ENCODE results near the gene DCBLD2. TPM values are rescaled to one million over a fixed set of nuclear protein-coding genes. Genes with fewer than 3 reads are reported as not detected.

The DCBLD2 gene
- total RNA-seq, 1 donor from 2014 or later: 91.9 TPM

DNA sequence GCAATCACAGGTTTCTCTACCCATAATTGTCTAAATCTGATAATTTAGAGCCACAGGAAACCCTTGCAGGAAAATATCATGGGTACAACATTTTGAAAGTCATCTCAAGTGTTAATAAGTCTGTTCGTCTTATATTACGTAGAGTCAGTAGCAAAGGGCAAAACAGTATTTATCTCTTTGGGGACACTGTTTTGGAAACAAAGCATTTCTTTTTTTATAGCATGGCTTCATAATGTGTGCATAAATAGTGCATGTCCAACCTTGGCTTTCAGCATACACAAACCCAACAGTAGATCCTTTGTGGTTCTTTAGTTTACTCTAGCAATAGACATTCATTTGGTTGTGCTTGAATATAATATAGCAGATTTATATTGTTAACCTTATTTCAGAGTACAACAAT lies 114.3 kb downstream of the DCBLD2 start:
- TF ChIP-seq, protein P1, sequence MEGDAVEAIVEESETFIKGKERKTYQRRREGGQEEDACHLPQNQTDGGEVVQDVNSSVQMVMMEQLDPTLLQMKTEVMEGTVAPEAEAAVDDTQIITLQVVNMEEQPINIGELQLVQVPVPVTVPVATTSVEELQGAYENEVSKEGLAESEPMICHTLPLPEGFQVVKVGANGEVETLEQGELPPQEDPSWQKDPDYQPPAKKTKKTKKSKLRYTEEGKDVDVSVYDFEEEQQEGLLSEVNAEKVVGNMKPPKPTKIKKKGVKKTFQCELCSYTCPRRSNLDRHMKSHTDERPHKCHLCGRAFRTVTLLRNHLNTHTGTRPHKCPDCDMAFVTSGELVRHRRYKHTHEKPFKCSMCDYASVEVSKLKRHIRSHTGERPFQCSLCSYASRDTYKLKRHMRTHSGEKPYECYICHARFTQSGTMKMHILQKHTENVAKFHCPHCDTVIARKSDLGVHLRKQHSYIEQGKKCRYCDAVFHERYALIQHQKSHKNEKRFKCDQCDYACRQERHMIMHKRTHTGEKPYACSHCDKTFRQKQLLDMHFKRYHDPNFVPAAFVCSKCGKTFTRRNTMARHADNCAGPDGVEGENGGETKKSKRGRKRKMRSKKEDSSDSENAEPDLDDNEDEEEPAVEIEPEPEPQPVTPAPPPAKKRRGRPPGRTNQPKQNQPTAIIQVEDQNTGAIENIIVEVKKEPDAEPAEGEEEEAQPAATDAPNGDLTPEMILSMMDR (conservative IDR thresholded peaks at IDR 0.05): no peak
- H3K9me3 Mint-ChIP-seq: peaks cover 2% of the 10 kb centered on the region

DNA sequence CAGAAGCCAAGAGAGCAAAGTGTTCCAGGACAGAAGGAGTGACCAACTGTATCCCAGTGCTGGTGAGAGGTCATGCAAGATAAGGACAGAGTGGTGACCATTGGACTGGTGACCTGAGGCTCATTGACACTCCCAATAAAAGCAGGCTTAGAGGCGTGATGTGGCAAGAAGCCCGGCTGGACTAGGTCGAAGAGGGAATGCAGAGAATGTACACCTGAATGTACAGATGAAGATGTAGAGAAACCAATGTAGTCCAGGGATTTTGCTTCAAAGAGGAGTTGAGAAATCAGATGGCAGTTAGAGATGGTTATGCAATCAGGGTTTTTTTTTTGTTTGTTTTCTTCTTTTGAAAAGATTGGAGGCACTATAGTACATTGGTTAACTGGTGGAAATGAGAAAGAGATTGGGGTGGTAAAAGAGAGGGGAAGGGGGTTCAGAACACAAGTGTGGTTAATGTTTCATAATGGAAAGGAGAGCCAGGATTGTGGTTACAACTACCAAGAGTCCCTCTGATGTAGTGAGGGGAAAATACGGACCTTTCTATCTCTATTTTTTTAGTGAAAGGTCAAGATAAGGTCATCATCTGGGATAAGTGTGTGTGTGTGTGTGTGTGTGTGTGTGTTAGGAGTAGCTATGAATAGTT lies 115.0 kb downstream of the DCBLD2 start:
- Mint-ChIP-seq H3K27me3 (ENCODE audit: low read depth) (no peaks in the 10 kb centered on the region), H3K9me3 (peaks cover 2% of the 10 kb centered on the region), H3K27ac (ENCODE audit: unreplicated experiment) (no peak overlapping the region), H3K36me3 (ENCODE audit: low read depth) (peaks cover 22% of the 10 kb centered on the region), H3K4me1 (peaks cover 36% of the 10 kb centered on the region), H3K4me3 (no peak overlapping the region)
- TF ChIP-seq, protein P1 (conservative IDR thresholded peaks at IDR 0.05): no peak
- no peak for DNase-seq (ENCODE audit: low read depth, low spot score)

More for the DNA sequence above, 114.3 kb downstream of the DCBLD2 start:
- Mint-ChIP-seq H3K27me3 (ENCODE audit: low read depth) (no peaks in the 10 kb centered on the region), H3K36me3 (ENCODE audit: low read depth) (peaks cover 22% of the 10 kb centered on the region), H3K27ac (ENCODE audit: unreplicated experiment) (no peak overlapping the region), H3K4me3 (no peak overlapping the region), H3K4me1 (peaks cover 36% of the 10 kb centered on the region)
- no peak for DNase-seq (ENCODE audit: low read depth, low spot score)

DNA sequence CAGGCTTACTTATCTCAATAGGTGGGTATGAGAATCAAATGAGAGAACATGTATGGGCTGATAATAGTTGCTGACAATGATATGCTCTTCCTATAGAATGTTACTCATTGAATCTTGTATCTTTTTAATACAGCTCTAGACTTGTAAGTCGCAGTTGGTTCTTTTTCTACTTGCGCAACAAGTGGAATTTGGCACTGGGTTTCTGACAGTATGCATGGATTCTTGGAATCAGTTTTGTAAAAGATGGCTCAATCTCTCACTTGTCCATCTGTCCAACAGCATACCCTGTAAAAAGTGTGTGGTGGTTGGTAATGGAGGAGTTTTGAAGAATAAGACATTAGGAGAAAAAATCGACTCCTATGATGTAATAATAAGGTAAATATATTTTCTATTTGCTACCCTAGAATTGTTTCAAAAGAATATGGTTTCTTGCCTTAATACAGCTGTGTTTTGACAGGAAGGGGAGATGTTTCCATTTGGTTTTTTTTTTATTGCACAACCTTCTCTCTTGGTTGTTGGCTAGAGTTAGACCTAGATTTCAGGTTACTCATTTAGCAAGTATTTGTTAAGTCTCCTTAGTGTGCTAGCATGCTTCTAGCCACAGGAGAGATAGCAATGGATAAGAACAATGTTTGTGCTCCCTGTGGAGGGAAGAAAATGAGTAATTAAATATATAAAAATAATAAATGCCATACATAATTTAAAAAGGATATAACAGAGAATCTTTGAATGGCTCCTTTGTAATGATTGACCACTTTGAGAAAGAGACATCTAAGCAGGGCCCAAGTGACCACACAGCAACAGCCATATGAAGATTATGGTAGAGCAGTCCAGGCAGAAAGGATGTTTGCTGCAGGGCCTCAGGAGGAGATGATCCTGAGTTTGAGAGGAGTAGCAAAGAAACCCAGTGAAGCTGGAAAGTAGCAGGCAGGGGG lies 116.6 kb downstream of the DCBLD2 start:
- Mint-ChIP-seq H3K4me3 (no peak overlapping the region), H3K36me3 (ENCODE audit: low read depth) (peaks cover 19% of the 10 kb centered on the region), H3K27me3 (ENCODE audit: low read depth) (no peaks in the 10 kb centered on the region), H3K4me1 (peaks cover 43% of the 10 kb centered on the region), H3K27ac (ENCODE audit: unreplicated experiment) (peak overlapping the region; percentile 53), H3K9me3 (peaks cover 2% of the 10 kb centered on the region)
- no peak for DNase-seq (ENCODE audit: low read depth, low spot score)
- TF ChIP-seq, protein P1 (conservative IDR thresholded peaks at IDR 0.05): no peak

DNA sequence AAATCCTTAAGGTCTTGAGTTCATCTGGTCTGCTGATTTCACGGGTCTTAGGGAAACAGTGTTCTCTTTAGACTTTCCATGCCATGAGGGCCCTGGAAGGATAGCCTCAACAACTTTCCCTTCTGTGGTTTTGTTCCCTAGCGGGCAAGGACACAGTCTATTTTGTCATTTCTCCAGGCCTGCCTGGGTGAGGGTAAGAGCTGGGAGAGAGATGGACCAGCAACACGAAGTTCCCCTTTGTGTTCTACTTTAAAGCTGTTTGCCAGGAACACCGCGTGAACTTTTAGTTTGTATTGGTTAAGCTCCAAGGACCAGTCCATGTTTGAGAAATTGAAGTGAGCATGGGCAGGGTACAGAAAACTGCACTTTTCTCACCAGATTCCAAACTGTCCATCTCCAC lies 117.5 kb downstream of the DCBLD2 start:
- H3K36me3 Mint-ChIP-seq (ENCODE audit: low read depth): peaks cover 19% of the 10 kb centered on the region

DNA sequence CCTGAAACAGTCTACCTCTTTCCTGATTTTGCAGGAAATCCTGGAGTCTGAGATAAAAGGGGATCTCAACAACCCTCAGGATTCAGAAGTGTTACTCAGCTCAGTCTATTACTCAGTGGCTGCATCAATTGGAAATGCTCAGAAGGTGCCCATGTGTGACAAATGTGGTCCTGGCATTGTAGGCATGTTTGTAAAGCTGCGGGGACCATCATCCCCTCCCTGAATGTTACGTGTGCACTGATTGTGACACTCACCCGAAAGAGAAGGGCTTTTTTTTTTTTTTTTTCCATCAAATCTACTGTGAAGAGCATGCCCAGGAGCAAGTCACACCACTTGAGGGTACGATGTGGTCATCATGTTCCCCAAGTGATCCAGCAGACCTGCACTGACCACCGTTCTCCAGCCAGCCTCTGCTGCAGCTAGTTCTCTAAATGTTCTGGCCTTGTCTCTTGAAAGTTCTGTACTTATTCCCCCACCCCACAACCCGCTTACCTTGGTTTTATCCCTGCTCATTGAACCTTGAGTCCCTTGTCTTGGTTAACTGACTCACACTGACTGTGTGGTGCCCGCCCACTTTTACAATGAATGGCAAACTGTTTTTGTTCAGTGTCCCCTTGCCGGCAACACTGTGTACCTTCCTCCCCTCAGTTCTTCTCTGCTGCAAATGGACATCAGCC lies 118.5 kb downstream of the DCBLD2 start:
- H3K27ac Mint-ChIP-seq (ENCODE audit: unreplicated experiment): no peak overlapping the region
- H3K36me3 Mint-ChIP-seq (ENCODE audit: low read depth): peaks cover 16% of the 10 kb centered on the region
- peaks cover 54% of the 10 kb centered on the region for H3K4me1 Mint-ChIP-seq
- no peak overlapping the region for H3K4me3 Mint-ChIP-seq
- DNase-seq (ENCODE audit: low read depth, low spot score): no peak
- TF ChIP-seq, protein P1 (conservative IDR thresholded peaks at IDR 0.05): no peak
- no peaks in the 10 kb centered on the region for H3K27me3 Mint-ChIP-seq (ENCODE audit: low read depth)
- H3K9me3 Mint-ChIP-seq: peaks cover 2% of the 10 kb centered on the region

More for the DNA sequence above, 117.5 kb downstream of the DCBLD2 start:
- no peak overlapping the region for H3K27ac Mint-ChIP-seq (ENCODE audit: unreplicated experiment)
- DNase-seq (ENCODE audit: low read depth, low spot score): no peak
- peaks cover 52% of the 10 kb centered on the region for H3K4me1 Mint-ChIP-seq
- no peaks in the 10 kb centered on the region for H3K27me3 Mint-ChIP-seq (ENCODE audit: low read depth)
- no peak overlapping the region for H3K4me3 Mint-ChIP-seq
- TF ChIP-seq, protein P1 (conservative IDR thresholded peaks at IDR 0.05): no peak
- H3K9me3 Mint-ChIP-seq: peaks cover 2% of the 10 kb centered on the region
